ENCODE results near the gene SPAG5. TPM values are rescaled to one million over a fixed set of nuclear protein-coding genes. Genes with fewer than 3 reads are reported as not detected.

Gene SPAG5
- total and polyA plus RNA-seq, 10 of the 15 experiments (the other 5 are each of a cell fraction or from before 2014, with no cell fraction given), result 73.5 to 171 (median 106) TPM

GRCh38 chr17:28582513-28582912 lies 16.3 kb downstream of the SPAG5 start:
- CTCF ChIA-PET, result no interaction called here
- Histone ChIP-seq H3K4me1 (ENCODE audit: control insufficient read depth, insufficient read depth, low read length) (peaks cover 14% of the 10 kb centered on the region), H3K27ac (ENCODE audit: control insufficient read depth, insufficient read depth) (no peak overlapping the region), H3K4me2 (ENCODE audit: control insufficient read depth, insufficient read depth) (no peak overlapping the region), H3K27me3 (replicated peaks in 1 of 2; ENCODE audit: control insufficient read depth in 2 of 2, insufficient read depth in 2 of 2, low read length in 1 of 2) (no peaks in the 10 kb centered on the region), H3K4me3 (no peak overlapping the region), H3K9ac (ENCODE audit: control insufficient read depth, insufficient read depth, low read length) (no peak overlapping the region), H3K9me3 (replicated peaks; ENCODE audit: control insufficient read depth, insufficient read depth, low read length) (no peaks in the 10 kb centered on the region), H3K79me2 (ENCODE audit: control insufficient read depth, insufficient read depth, low read length) (no peaks in the 10 kb centered on the region), H4K20me1 (ENCODE audit: control insufficient read depth, insufficient read depth) (no peaks in the 10 kb centered on the region), H2AFZ (ENCODE audit: control insufficient read depth, low read depth, low read length) (no peak overlapping the region), H3K36me3 (ENCODE audit: control insufficient read depth in 2 of 2, insufficient read depth in 2 of 2, low read length in 1 of 2) (peaks cover 42 to 46% of the 10 kb centered on the region in 2 experiments)
- POLR2A ChIA-PET, result no interaction called here
- no peak for DNase-seq (ENCODE audit: low read depth, low spot score)
- SMC1A ChIA-PET (ENCODE audit: uncharacterized antibody, unreplicated experiment), result interaction anchor here (1.1 kb wide), 1 partner anchor 15 kb away, joined by 4 read pairs; no protein-coding TSS in a partner anchor
- in situ Hi-C loops (cut with MboI), result no loop called here
- no TSS peak for BruUV-seq (replicated peaks)
- 66% methylated on average over 2 of the region's 2 CpGs for WGBS (ENCODE audit: insufficient coverage, insufficient replicate concordance, low lambda C conversion rate, missing lambda C conversion rate)
- no peak for FAIRE-seq
- TF ChIP-seq, protein P1, sequence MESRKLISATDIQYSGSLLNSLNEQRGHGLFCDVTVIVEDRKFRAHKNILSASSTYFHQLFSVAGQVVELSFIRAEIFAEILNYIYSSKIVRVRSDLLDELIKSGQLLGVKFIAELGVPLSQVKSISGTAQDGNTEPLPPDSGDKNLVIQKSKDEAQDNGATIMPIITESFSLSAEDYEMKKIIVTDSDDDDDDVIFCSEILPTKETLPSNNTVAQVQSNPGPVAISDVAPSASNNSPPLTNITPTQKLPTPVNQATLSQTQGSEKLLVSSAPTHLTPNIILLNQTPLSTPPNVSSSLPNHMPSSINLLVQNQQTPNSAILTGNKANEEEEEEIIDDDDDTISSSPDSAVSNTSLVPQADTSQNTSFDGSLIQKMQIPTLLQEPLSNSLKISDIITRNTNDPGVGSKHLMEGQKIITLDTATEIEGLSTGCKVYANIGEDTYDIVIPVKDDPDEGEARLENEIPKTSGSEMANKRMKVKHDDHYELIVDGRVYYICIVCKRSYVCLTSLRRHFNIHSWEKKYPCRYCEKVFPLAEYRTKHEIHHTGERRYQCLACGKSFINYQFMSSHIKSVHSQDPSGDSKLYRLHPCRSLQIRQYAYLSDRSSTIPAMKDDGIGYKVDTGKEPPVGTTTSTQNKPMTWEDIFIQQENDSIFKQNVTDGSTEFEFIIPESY (IDR thresholded peaks at IDR 0.05), result no peak
- TF ChIP-seq, protein P2, sequence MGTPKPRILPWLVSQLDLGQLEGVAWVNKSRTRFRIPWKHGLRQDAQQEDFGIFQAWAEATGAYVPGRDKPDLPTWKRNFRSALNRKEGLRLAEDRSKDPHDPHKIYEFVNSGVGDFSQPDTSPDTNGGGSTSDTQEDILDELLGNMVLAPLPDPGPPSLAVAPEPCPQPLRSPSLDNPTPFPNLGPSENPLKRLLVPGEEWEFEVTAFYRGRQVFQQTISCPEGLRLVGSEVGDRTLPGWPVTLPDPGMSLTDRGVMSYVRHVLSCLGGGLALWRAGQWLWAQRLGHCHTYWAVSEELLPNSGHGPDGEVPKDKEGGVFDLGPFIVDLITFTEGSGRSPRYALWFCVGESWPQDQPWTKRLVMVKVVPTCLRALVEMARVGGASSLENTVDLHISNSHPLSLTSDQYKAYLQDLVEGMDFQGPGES (IDR thresholded peaks at IDR 0.05), result no peak
- TF ChIP-seq SKIL (IDR thresholded peaks at IDR 0.05; ENCODE audit: low read depth, poor library complexity, severe bottlenecking) (no peak), EZH2 (IDR thresholded peaks at IDR 0.05; ENCODE audit: borderline replicate concordance, control insufficient read depth, low read depth, low read length) (no peak), KLF5 (IDR thresholded peaks at IDR 0.05; ENCODE audit: partially characterized antibody) (no peak), USF1 (IDR thresholded peaks at IDR 0.05; ENCODE audit: borderline replicate concordance, extremely low read length, insufficient read depth, low read depth, low read length) (no peak), PAX8 (IDR thresholded peaks at IDR 0.05) (no peak), RUNX3 (IDR thresholded peaks at IDR 0.05; ENCODE audit: low read length) (no peak), MYB (IDR thresholded peaks at IDR 0.05; ENCODE audit: borderline replicate concordance, low read depth, low read length) (no peak)
- intact Hi-C loops (cut with micrococcal nuclease; ENCODE audit: unreplicated experiment), result no loop called here
- ATAC-seq, result no peak
- RAD21 ChIA-PET (ENCODE audit: unreplicated experiment), result no interaction called here

All from GM12878 (cell line).